22Rv1 (cell line): Measurements from ENCODE around the gene STXBP6.

ENCODE experiments used
- ZFX ChIP-seq: fragments of 450-650 bp; IDR thresholded peaks from 2 replicates; pipeline ENCODE4 v1.6.1; 2017; ENCODE audit warnings: antibody characterized with exemption, borderline replicate concordance
- TF ChIP-seq, protein P1 (sequence below): fragments of 450-650 bp; IDR thresholded peaks from 2 replicates; pipeline ENCODE4 v1.5.1; 2017; ENCODE audit warnings: mild to moderate bottlenecking

DNA sequence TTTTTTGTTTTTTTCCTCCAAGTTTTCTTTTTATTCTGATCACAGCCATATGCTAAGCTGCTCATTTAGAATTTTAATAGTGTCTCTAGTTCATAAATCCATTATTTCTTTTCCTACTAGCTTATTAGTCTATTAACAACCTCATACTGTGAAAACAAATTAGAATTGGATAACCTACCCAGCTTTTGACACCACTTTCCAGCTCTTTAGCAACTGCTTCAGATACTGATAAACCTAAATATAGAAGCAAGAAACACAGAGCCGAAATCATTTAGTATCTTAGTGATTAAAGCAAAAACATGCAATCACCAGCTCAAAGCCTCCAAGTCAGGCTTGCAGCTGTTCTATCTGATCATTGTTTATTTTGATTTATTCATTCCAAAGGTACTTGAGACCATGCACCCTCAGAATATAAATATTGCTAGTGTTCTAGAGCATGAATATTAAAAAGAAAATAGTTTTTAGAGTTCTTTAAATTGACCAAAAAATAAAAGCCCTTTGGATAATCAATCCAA is 121.5 kb downstream of the STXBP6 start:
- TF ChIP-seq, protein P1, sequence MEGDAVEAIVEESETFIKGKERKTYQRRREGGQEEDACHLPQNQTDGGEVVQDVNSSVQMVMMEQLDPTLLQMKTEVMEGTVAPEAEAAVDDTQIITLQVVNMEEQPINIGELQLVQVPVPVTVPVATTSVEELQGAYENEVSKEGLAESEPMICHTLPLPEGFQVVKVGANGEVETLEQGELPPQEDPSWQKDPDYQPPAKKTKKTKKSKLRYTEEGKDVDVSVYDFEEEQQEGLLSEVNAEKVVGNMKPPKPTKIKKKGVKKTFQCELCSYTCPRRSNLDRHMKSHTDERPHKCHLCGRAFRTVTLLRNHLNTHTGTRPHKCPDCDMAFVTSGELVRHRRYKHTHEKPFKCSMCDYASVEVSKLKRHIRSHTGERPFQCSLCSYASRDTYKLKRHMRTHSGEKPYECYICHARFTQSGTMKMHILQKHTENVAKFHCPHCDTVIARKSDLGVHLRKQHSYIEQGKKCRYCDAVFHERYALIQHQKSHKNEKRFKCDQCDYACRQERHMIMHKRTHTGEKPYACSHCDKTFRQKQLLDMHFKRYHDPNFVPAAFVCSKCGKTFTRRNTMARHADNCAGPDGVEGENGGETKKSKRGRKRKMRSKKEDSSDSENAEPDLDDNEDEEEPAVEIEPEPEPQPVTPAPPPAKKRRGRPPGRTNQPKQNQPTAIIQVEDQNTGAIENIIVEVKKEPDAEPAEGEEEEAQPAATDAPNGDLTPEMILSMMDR = no peak
- TF ChIP-seq ZFX = no peak
